NOMO-1 treated with dmso at 0.1 percent for 144 hours (cell line): ENCODE results near the gene KLK7.

Experiments used
- DNase-seq: peaks from one replicate; lab custom pipeline; 2025; ENCODE audit not compliant: unreplicated experiment; lab: John Stamatoyannopoulos, UW

Gene KLK7

DNA sequence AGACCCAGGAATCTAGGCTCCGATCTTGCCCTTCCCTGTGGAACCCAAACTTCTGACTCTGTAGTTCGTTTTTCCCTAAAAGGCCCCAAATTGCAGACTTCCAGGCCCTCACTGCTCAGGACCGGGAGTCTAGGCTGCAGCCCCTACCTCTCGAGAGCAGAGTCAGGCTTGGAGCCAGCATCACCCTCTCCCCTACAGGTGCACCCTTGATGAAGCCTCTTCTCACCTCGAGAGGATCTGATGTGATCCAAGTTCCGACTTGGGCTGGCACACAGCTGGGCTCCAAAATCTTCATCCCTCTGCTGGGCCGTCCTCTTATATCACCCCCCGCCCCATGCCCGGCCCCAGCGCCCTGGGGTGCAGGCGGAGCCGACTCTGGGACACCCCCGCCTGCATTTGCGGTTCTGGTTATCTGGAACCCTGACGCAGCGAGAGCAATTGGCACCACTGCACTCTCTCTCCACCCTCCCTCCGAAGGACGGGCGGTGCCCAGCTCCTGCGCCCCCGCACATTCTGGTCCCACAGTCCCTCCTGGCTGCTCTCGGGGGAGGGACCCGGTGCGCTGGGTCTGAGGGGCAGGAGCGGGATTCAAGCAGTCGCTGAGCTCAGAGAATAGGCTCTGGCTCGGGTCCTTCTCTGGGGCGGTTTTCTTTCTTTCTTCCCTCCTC lies at the start of gene KLK7:
TSS of gene KLK7 (minus strand) at position 293 of the 668 bp plus-strand sequence. CDS start 1,518 bp downstream, outside the sequence.
- no peak for DNase-seq

DNA sequence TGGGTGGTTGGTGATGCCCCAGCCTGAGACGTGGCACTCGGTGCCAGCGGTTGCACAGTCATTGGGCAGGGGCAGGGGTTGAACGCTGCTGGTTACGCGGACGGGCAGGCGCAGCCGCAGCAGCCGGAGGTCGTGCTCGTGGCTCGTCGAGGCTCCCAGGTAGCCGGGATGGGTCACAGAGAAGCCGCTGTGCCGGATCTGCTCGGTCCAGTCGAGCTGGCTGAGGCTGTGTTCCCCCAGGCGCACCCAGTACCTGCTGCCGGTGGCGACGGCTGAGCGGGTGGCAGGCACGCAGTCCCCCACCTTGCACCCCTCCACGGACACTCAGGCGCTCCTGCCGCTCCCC lies 48.1 kb upstream of the KLK7 start:
- DNase-seq = no peak

DNA sequence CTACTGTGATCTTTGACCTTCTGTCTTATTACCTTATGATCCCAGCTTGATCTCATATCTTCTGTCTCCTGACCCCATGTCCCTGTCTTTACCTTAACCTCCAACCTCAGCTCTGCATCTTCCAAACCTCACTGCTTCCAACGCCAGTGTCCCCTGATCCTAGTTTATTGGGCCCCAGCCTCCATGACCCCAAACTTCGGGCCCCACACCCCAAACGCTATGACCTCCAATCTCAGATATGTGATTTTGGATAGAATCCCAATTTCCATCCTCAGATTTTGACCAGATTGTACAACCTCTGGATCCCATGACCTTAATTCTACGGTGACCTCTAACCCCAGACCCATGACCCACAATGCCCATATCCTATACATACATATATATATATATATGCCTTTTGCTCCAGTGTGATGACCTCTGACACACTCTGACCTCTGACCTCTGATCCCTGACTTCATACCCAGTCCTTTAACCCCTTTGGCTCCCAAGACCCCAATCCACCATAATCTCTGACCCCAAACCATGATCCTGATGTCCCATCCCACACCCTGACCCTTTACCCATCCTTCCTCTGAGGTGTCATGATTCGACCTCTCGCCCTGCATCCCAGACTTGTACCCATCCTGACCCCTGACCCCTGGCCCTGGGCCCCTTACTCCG lies 47.6 kb upstream of the KLK7 start:
- no peak for DNase-seq

DNA sequence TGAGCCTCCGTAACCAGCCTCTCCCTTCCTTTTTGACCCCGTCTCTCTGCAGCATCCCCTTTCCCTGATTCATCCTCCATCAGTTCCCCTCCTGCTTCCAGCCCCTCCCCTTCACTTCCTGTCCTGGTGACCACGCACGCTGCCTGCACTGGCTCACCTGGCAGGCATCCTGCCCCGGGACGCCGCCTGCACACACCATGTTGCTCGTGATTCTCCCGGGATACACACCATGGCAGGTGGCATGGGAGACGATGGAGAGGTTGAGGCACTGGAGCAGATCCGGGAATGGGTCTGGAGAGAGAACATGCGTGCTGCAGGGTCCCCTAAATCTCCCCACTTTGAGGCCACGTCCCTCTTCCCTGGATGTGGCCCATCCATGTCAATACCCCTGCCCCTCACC lies 46.9 kb upstream of the KLK7 start:
- no peak for DNase-seq

DNA sequence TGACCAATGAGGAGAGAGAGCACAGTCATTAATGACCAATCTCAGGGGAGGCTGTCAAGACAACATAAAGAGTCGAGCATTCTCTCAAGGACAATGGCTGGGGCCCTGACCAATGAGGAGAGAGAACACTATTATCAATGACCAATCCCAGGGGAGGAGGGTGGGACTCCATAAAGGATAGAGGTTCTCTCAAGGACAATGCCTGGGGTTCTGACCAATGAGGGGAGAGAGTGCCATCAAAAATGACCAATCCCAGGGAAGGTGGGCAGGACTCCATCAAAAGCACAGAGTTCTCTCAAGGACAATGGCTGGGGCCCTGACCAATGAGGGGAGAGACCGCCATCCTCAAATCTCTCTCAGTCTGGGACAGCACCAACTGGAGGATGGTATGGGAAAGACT lies 46.0 kb upstream of the KLK7 start:
- DNase-seq = no peak

DNA sequence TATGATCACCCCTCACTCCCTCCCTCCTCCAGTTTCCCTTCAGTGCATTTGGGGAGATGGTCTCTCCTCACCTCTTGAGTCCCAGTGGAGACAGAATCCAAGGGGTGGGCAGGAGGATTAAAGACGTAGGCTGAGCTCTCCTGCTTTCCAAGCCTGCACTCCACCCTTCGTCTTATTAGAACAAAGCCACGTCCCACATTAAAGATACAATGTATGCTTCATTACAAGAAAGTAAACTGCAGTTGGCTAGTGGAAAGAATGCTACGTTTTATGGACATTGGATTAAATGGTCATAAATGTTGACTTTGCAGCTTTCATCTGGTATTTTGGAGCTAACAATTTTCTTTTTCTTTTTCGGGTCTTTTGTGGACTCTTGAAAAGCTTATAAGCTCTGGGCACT lies 44.2 kb upstream of the KLK7 start:
- no peak for DNase-seq

DNA sequence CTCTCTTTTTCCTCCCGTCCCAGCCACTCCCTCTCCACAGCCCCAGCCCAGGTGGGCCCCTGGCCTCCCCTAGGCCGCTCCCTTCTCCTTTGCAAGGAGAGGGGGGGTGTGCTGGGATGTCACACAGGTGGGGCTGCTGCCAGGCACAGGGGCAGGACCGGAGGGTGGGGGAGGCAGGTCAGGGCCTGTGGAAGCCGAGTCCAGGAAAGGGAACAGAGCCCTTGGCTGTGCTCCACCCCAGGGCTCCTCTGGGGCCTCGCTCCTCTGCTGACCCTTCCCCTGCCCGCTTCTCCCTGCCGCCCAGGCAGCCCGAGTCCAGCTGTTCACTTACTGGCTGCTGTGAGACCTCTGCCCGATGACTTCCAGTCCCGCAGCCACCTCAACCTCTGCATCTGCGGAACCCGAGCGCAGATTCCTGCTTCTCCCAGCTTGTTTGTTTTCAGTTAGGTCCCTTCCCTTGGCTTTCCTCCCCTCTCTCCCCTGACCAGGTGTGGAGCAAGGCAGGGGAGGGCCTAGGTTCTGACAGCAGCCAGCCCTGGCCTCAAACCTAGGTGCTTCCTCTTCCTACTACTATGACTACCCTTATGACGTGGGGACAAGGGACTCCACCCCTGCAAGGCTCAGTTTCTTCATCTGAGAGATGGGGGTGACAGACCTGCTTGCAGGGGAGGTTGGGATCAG lies 43.5 kb upstream of the KLK7 start:
- DNase-seq = no peak

DNA sequence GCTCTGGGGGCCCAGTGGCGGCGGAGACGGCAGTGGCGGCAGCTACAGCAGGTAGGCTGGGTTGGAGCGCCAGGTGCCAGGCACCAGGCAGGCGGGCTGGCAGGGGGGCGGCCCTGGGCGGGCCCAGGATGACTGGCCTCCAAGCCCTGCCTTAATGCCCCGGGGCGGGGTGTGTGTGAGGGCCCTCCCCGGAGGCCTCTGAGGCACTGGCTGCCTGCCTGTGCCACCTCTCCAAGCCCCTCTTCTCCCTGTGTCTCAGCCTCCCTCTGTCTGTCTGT lies 42.8 kb upstream of the KLK7 start, which contains the start of gene KLK11:
TSS of gene KLK11 (minus strand) at position 63 of the 278 bp plus-strand sequence. CDS start 985 bp downstream, outside the sequence.
- DNase-seq = no peak

DNA sequence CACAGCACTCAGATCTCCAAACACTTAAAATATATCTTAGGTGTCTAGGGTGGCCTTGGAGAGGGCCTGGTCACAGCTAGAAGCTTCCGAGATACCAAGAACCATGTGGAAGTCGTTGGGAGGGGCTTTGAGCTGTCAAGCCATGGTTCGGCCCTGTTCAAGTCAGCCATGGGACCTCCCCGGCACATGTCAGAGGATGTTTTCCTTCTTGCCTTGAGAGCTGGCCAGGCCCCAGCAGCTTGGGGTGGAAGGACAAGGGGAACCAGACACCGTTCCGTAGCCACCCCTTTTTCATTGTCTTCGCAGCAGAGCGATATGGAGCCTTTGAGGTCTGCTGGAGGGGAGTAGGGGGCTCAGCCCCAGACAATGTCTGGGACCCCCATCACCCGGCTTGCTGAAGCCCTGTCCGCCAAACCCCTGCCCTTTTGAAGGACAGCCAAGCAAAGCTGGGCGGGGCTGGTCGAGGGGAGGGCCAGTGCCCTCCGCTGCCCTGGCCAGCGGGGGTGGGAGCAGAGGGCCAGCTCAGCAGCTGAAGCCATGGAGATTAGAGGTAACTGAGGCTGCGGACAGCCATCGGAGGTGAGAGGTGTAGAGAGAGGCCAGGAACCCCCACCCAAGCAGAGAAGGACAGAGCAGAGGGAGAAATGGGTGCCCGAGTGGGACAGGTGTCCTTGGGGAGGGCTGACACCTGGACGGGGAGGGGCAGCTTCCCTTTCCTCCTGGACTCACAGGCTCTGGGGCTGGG lies 42.3 kb upstream of the KLK7 start:
- DNase-seq = no peak

DNA sequence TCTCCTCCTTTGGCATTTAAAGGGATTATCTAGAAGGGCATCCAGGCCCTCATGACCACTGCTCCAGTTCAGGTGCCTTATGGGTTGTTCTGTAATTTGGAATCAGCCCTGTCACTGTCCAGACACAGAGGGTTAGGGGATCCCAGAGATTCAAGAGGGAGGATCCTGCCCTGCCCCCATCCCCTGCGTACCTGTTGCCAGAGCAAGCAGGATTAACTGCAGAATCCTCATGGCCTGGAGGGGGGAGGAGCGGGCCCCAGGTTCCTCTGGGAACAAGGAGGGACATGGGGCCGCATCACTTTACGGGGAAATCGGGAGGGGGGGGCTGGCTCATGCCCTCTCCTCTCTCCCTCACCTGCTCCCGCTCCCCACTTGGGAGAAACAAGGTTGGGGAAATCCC lies 41.7 kb upstream of the KLK7 start:
- DNase-seq = no peak

DNA sequence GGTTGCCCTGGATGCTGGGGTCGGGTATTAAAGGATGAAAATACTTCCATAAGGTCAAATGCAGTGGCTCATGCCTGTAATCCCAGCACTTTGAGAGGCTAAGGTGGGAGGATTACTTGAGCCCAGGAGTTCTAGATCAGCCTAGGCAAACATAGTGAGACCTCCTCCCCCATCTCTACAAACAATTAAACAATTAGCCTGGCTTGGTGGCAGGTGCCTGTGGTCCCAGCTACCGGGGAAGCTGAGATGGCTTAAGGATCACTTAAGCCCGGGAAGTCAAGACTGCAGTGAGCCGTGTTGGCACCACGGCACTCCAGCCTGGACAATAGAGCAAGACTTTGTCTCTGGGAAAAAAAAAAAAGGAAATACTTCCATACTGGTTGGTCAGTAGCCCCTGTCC lies 41.2 kb upstream of the KLK7 start:
- no peak for DNase-seq

DNA sequence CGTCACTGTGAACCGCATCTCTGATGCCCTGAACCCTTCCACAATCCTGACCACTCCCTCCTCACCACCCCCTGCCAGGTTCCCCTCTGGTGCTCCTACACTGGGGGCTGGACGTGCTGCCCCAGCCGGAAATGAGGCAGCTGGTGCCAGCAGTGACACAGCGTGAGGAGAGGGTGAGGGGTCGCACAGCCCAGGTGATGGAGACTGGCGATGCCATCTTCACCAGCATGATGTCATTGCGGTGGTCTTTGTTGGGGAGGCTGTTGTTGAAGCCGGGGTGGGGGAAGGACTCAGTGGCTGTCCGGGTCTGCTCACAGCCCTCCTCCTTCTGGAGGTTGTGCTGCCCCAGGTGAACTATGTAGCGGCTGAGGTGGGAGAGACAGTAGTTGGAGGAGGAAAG lies 40.2 kb upstream of the KLK7 start:
- no peak for DNase-seq

DNA sequence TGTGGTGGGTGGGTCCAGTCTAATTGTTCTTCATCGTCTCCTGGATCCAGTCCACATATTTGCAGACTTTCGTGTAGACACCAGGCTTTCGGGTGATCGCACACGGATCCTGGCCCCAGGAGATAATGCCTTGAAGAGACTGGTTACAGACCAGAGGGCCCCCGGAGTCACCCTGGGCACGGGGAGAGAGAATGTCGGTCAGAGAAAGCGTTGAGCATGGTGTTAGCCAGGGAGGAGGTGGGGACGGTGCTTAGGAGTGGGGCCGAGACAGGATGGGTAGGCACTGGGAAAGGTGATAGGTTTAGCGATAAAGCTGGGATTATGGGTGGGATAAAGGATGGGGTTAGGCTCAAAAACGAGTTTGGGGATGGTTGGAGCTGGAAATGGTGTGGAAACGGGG lies 38.8 kb upstream of the KLK7 start:
- no peak for DNase-seq

DNA sequence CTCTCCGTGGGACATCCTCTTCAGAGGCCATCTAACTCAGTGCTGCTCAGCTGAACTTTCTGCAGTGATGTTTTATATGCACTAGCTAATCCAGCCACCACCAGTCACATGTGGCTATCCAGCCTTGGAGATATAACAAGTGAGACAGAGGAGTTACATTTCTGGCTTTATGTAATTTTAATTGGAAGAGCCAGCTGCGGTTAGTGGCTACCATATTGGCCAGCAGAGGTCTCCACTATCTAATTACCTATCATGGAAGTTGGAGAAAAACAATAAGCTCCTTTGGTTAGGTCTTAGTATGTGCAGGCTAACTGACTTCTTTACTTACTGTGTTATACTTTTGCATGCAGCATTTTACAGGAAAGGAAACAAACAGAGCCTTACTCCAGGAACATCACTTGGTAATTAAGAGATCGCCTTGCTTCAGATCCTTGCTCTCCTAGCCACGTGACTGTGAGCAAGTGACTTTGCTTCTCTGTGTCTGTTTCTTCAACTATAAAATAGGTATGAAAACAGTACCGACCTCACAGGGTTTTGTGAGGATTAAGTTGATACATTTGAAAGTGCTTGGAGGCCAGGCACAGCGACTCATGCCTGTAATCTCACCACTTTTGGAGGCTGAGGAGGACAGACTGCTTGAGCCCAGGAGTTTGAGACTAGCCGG lies 37.4 kb upstream of the KLK7 start:
- no peak for DNase-seq

DNA sequence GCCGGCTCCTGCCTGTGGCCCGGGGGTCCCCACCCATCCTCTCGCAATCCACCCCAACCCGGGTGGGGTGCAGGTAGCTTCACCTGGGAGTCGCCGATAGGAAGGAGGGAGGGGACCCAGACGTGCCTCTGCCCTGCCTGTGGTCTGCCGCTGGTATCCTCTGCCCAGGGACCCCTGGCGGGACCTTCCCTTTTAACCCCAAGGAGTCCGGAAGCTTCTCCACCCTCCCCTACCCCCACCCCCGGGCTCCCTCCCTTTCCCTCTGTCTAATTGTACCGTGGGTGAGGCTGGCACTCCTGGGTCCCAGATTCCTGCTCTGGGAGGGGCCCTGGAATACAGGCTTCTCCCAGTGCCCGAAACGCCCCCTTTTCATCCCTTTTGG lies 35.8 kb upstream of the KLK7 start, which contains the start of gene KLK10:
TSS of gene KLK10 (minus strand) at position 166 of the 382 bp plus-strand sequence. CDS start 579 bp downstream, outside the sequence.
- no peak for DNase-seq

DNA sequence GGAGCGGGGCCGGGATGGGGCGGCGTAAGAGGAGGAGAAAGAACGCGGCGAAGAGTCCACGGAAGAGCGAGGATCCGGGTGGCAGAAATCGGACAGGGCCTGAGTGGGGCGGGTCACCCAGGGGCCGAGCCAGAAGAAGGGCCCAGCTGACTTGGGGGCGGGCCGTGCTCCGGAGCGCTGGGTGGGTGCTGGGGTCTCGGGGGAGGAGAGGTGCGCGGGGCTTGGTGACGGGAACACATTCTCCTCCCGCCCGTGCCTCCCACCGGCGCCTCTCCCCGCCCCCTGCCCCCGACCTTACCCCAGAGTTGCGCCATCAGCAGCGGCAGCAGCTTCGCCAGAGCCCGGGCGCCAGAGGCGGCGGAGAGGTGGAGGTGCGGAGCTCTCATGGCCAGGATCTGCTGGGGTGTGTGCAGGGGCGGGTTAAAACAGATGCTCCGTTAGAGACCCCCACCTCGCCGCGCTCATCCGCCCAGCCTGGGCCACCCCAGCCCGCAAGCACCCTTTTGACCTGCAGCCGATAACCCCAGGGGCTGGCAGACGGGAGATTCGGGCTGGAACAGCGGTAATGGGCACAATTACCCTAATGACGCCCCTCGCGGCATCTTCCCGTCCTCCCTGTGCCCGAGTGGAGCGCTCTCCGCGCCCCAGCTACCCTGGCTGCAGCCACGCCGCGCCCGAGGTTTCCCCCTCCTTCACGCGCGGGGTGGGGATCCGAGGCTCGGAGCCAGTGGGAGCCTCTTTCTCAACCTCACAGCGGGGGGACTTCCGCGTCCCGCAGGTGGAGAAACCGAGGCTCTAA lies 35.2 kb upstream of the KLK7 start:
- DNase-seq = no peak

DNA sequence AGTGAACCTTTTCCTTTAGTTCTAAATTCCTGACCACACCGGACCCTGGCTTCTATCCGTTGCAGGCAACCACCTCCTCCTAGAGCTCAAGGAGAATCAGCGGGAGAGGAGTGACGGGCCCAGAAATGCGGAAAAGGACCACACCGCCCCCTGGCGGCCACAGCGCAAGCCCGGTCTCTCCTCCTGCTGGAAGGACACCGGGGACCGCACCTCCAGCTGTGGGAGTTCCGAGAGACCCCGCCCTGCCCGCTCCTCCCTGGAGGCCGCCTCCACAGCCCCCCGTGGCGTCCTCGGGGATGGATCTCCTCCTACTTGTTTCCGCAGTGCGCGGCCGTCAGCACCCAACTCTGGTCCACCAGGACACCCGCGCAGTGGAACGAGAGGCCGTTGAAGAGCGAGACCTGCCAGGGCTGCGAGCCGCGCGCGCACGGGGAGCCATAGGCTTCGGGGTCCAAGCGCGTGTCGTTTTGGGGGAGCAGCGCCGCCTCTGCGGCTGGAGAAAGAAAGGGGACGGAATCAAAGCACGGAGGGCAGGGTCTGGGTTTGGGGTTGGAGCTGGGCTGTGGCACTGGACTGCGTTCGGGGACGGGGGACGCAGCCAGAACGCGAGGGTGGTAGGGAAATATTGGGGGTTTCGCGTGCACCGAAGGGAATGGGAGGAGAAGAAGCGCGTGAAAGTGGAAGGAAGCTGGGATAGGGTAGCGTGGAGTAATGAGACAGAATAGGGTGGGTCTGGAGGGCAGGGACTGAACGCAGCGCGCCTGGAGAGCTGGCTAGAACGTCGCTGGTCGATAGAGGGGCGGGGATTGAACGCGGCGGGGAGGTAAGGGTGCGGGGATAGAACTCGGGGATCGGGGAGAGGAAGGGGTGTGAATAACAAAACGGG lies 33.3 kb upstream of the KLK7 start:
- peak; percentile 43 for DNase-seq

DNA sequence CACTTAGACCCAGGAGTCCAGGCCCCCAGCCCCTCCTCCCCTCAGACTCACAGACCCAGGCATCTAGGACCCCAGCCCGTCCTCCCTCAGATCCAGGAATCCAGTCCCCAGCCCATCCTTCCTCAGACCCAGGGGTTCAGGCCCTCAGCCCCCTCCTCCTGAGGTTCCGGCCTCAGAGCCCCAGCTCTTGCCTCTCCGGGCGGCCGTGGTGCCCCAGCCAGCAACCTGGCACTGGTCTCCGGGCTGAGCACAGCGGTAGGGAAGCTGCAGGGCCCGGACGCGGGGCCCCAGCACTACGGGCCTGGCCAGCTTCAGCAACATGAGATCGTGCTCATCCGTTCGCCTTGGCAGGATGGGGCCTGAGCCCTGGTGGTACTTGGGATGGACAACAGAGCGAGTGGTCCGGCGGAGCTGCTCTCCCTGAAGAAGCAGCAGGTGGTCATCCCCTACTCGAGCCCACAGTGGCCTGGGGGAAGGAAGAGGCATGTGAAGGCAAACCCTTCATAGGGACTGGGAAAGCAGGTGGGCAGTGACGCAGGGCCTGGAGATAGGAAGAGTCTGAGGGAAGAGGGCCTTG lies 32.1 kb upstream of the KLK7 start:
- no peak for DNase-seq

DNA sequence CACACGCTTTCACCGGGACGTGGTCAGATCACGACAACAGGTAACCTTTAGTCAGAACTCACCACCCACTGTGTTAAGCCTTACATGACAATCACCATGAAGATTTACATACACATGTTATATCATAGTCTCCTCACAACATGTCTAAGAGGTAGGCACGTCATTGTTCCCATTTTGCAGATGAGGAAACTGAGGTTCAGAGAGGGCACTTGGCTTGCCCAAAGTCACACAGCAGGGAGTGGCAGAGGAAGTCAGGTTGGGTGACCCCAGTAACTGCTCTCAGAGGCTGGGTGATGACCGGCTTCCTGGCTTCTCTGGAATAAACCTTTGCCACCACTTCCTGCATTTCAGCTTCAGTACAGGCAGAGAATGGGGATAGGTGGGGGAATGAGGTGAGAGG lies 30.5 kb upstream of the KLK7 start:
- no peak for DNase-seq
